Gastroesophageal sphincter (tissue), 4 donors: Measurements from ENCODE around the gene AHCTF1. TPM values are rescaled to one million over a fixed set of nuclear protein-coding genes. Genes with fewer than 3 reads are reported as not detected.
A peak's percentile ranks its signal among the peaks of the same experiment; 100 is the strongest.

ENCODE experiments used
- ATAC-seq: fragments of 150-250 bp; one replicate; pipeline ENCODE4 v1.9.1; 2016; ENCODE audit warnings: mild to moderate bottlenecking, moderate library complexity
- H3K27ac ChIP-seq, 4 donors: fragments of 200-600 bp; sonication (generic) in 3 of 4; 1 replicate in 3 of 4; 2 replicates in 1 of 4; pipeline ENCODE4 v1.5.1; 2016 to 2019
- H3K27me3 ChIP-seq: fragments of 200-600 bp; sonication (generic); one replicate; pipeline ENCODE4 v1.5.1; 2019
- H3K36me3 ChIP-seq, 2 donors: fragments of 200-600 bp; sonication (generic); one replicate each; pipeline ENCODE4 v1.5.1; 2019; ENCODE audit warnings: control low read depth in 1 of 2
- H3K4me1 ChIP-seq, 3 donors: fragments of 200-600 bp; sonication (generic); 1 replicate in 2 of 3; 2 replicates in 1 of 3; pipeline ENCODE4 v1.5.1; 2016 to 2019; ENCODE audit warnings: control low read depth in 2 of 3
- H3K4me3 ChIP-seq, 2 donors: fragments of 200-600 bp; sonication (generic); one replicate each; pipeline ENCODE4 v1.5.1; 2019; ENCODE audit warnings: mild to moderate bottlenecking in 1 of 2, moderate library complexity in 1 of 2
- H3K9me3 ChIP-seq, 3 donors: fragments of 200-600 bp; sonication (generic); one replicate each; pipeline ENCODE4 v1.5.1; 2017 to 2019; ENCODE audit warnings: control low read depth in 2 of 3
- CTCF ChIP-seq, 4 experiments: fragments of 200-600 bp in 2 of 4; fragments of 450-650 bp in 2 of 4; sonication (generic) in 1 of 4; IDR thresholded peaks; one replicate each; pipeline ENCODE4 v1.5.1; 2017 to 2019; ENCODE audit warnings: antibody characterized with exemption in 4 of 4, mild to moderate bottlenecking in 2 of 4, moderate library complexity in 2 of 4
- EP300 ChIP-seq: sonication (generic); formaldehyde crosslinking; IDR thresholded peaks from one replicate; pipeline ENCODE4 v1.6.1; 2017; ENCODE audit warnings: antibody characterized with exemption, mild to moderate bottlenecking
- POLR2A ChIP-seq, 2 donors: fragments of 450-650 bp; IDR thresholded peaks; one replicate each; pipeline ENCODE4 v1.6.1; 2017; ENCODE audit warnings: antibody characterized with exemption in 2 of 2, mild to moderate bottlenecking in 2 of 2, moderate library complexity in 1 of 2
- WGBS, 2 donors: methylation state at CpG; one replicate each; pipeline ENCODE4 v1.1.5; 2018; ENCODE audit warnings: low coverage in 1 of 2; 5-methylcytosine and 5-hydroxymethylcytosine counted together
- small RNA-seq, 4 donors: library from RNA; depleted of rRNA; stranded (forward); fragments of <200 nt; gene quantifications; one replicate each; pipeline ENCODE3, GENCODE V24; 2016
- total RNA-seq, 4 donors: library from RNA; depleted of rRNA; stranded (reverse); fragments of >200 nt; gene quantifications; one replicate each; pipeline ENCODE4 v1.1.0, GENCODE V29; 2016

Gene AHCTF1
- total RNA-seq, 4 donors from 2014 or later = 37.4 to 69.6 (median 45.2) TPM

GRCh38 chr1:246789454-246790339 is 142.1 kb downstream of the AHCTF1 start:
- ATAC-seq = no peak
- Histone ChIP-seq H3K27me3 (peaks cover 39% of the 10 kb centered on the region), H3K27ac (no peak overlapping the region), H3K4me1 (peaks cover 0 to 24% (median 7%) of the 10 kb centered on the region in 3 donors), H3K9me3 (no peaks in the 10 kb centered on the region), H3K36me3 (no peaks in the 10 kb centered on the region), H3K4me3 (peak overlapping the region in 1 of 2 donors; percentile 51)
- WGBS, 2 donors = 56 to 81% methylated on average over 6 to 8 of the region's 25 CpGs
- no peak for TF ChIP-seq EP300
- TF ChIP-seq CTCF (IDR thresholded peaks at IDR 0.05) = no peak
- no peak for TF ChIP-seq POLR2A (IDR thresholded peaks at IDR 0.05)

Small RNA genes within 50 kb of the gene (small RNA-seq; reads per million reads assigned to genes)
- 0 reads per million in 4 donors for gene AC113174.1
- 0 reads per million in 4 donors for gene RF00402

Other genes with a start within 250 kb of the AHCTF1 start
- gene SCCPDH, start 207.5 kb downstream of the AHCTF1 start, total RNA-seq = 10 to 100 TPM; 21.3 to 32.2 (median 23.1) TPM
- not detected for gene ZNF695, start 76.1 kb upstream of the AHCTF1 start, total RNA-seq
- gene ZNF670, start 146.9 kb upstream of the AHCTF1 start, total RNA-seq = 1 to 10 TPM; 1.7 to 3.7 (median 3.3) TPM
- 10 to 100 TPM in 1 of 4 donors, 1 to 10 TPM in 3; 5.3 to 10.7 (median 7.1) TPM for gene ZNF669, start 172.4 kb upstream of the AHCTF1 start, total RNA-seq
- gene ZNF124, start 240.1 kb upstream of the AHCTF1 start, total RNA-seq = 10 to 100 TPM; 22.6 to 58.1 (median 46.8) TPM